ENCODE data around the gene TUBB.
"Not testable (repeated sequence)": the region's sequence is repeated elsewhere in the genome, so short reads cannot be mapped to it uniquely, and the experiment has no call there.

TUBB gene

GRCh38 chr6:30716879-30717128, 3.3 kb upstream of the TUBB start:
- Histone ChIP-seq H3K79me2 (ENCODE audit: insufficient read depth, low read depth) (peaks cover 26% of the 10 kb centered on the region), H4K20me1 (ENCODE audit: insufficient read depth) (peaks cover 3% of the 10 kb centered on the region; the same call in 1 of the 2 replicates), H3K9ac (peak overlapping the region; percentile 74), H3K36me3 (ENCODE audit: insufficient read depth) (peaks cover 3% of the 10 kb centered on the region; the same call in 1 of the 2 replicates), H3K4me3 (IDR thresholded peaks at IDR 0.05; ENCODE audit: insufficient read depth, low read depth, low read length) (no peak overlapping the region), H2AFZ (ENCODE audit: low read depth) (peak overlapping the region; percentile 31; the same call in 1 of the 2 replicates), H3K27ac (peak overlapping the region; percentile 73), H3K27me3 (ENCODE audit: insufficient read depth, low read depth) (no peaks in the 10 kb centered on the region), H3K4me1 (ENCODE audit: low read depth, poor library complexity, severe bottlenecking) (peaks cover 66% of the 10 kb centered on the region), H3K4me2 (peak overlapping the region; percentile 89)
- no peak for TF ChIP-seq CTCF (conservative IDR thresholded peaks at IDR 0.05; ENCODE audit: low read depth, low read length)

DNA sequence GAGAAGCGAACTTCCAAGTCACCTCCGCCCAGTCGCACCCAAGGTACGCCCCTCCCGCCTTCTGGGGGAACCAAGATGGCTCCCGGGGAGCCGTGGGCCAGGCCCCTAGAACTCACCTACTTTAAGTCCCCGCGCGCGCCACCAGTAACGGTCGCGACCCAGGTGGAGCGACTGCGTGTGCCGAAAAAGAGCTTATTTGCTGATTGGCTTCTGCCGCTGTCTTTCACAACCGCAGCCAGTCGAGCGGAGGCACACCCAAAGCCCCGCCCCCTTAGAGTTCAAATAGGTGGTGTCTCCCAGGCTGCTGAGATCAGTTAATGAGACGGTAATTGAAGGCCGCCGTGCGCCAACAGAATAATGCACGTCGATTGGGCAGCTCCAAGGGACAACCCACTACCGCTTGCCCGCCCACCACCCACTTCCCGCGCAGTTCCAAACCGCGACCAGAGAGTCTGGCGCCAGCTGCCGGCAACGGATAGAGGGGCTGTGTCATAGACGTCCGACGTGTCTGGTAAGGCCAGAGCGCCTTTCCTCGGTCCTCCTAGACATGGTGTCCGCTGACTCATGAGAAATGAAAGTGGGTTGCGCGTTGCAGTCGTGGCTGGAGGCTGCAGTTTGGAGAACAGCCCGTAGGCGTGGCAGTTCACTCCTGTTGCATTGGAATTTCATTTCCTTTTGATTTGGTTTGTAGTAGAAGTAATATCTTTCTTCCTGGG, 2.9 kb upstream of the TUBB start, which contains the start of gene MDC1:
TSS of gene MDC1 (minus strand) at position 153 of the 716 bp plus-strand sequence. CDS start 2,106 bp downstream, outside the sequence.
- no peaks in the 10 kb centered on the region for H3K27me3 ChIP-seq (ENCODE audit: insufficient read depth, low read depth)
- H3K27ac ChIP-seq: peak within 1 kb of the TSS; percentile 96
- H4K20me1 ChIP-seq (ENCODE audit: insufficient read depth): peaks cover 8% of the 10 kb centered on the region; the same call in 1 of the 2 replicates
- no peak for TF ChIP-seq CTCF (conservative IDR thresholded peaks at IDR 0.05; ENCODE audit: low read depth, low read length)
- peaks cover 63% of the 10 kb centered on the region for H3K4me1 ChIP-seq (ENCODE audit: low read depth, poor library complexity, severe bottlenecking)
- peak within 1 kb of the TSS; percentile 31; the same call in 1 of the 2 replicates for H2AFZ ChIP-seq (ENCODE audit: low read depth)
- H3K4me2 ChIP-seq: peak within 1 kb of the TSS; percentile 89
- peak within 1 kb of the TSS; percentile 74 for H3K9ac ChIP-seq
- peaks cover 6% of the 10 kb centered on the region; the same call in 1 of the 2 replicates for H3K36me3 ChIP-seq (ENCODE audit: insufficient read depth)
- H3K79me2 ChIP-seq (ENCODE audit: insufficient read depth, low read depth): peaks cover 31% of the 10 kb centered on the region
- no peak within 1 kb of the TSS for H3K4me3 ChIP-seq (IDR thresholded peaks at IDR 0.05; ENCODE audit: insufficient read depth, low read depth, low read length)

GRCh38 chr6:30717845-30718720, 2.1 kb upstream of the TUBB start:
- Histone ChIP-seq H3K36me3 (ENCODE audit: insufficient read depth) (peaks cover 14% of the 10 kb centered on the region; the same call in 1 of the 2 replicates), H3K79me2 (ENCODE audit: insufficient read depth, low read depth) (peaks cover 39% of the 10 kb centered on the region), H3K4me1 (ENCODE audit: low read depth, poor library complexity, severe bottlenecking) (peaks cover 63% of the 10 kb centered on the region), H3K4me2 (peak overlapping the region; percentile 85), H3K9ac (peak overlapping the region; percentile 32; the same call in 1 of the 2 replicates), H3K27ac (peak overlapping the region; percentile 96), H4K20me1 (ENCODE audit: insufficient read depth) (peaks cover 16% of the 10 kb centered on the region)
- H3K27me3 ChIP-seq (ENCODE audit: insufficient read depth, low read depth); H3K4me3 ChIP-seq (IDR thresholded peaks at IDR 0.05; ENCODE audit: insufficient read depth, low read depth, low read length); H2AFZ ChIP-seq (ENCODE audit: low read depth): not testable (repeated sequence)

- Histone ChIP-seq H3K4me3 (IDR thresholded peaks at IDR 0.05; ENCODE audit: insufficient read depth, low read depth, low read length) (no peak overlapping the region), H3K27ac (peak overlapping the region; percentile 96), H3K36me3 (ENCODE audit: insufficient read depth) (peaks cover 23% of the 10 kb centered on the region; the same call in 1 of the 2 replicates), H3K27me3 (ENCODE audit: insufficient read depth, low read depth) (no peaks in the 10 kb centered on the region), H4K20me1 (ENCODE audit: insufficient read depth) (peaks cover 29% of the 10 kb centered on the region), H3K4me2 (peak overlapping the region; percentile 85), H3K79me2 (ENCODE audit: insufficient read depth, low read depth) (peaks cover 50% of the 10 kb centered on the region), H3K9ac (peak overlapping the region; percentile 99; the same call in 1 of the 2 replicates), H2AFZ (ENCODE audit: low read depth) (peak overlapping the region; percentile 24; the same call in 1 of the 2 replicates), H3K4me1 (ENCODE audit: low read depth, poor library complexity, severe bottlenecking) (peaks cover 62% of the 10 kb centered on the region)
- TF ChIP-seq CTCF (conservative IDR thresholded peaks at IDR 0.05; ENCODE audit: low read depth, low read length): no peak
Measured at GRCh38 chr6:30719356-30719755, 796 bp upstream of the TUBB start.
